GM18508 (cell line): ENCODE data around the gene PATL2.
"Not testable (repeated sequence)": the region's sequence is repeated elsewhere in the genome, so short reads cannot be mapped to it uniquely, and the experiment has no call there.

Experiments used
- ATAC-seq: cut with Tn5 transposase; IDR thresholded peaks from one replicate; pipeline ENCODE4 v1.9.1; 2021; ENCODE audit warnings: moderate number of reproducible peaks; ENCODE audit not compliant: insufficient read depth, unreplicated experiment

PATL2 gene

DNA sequence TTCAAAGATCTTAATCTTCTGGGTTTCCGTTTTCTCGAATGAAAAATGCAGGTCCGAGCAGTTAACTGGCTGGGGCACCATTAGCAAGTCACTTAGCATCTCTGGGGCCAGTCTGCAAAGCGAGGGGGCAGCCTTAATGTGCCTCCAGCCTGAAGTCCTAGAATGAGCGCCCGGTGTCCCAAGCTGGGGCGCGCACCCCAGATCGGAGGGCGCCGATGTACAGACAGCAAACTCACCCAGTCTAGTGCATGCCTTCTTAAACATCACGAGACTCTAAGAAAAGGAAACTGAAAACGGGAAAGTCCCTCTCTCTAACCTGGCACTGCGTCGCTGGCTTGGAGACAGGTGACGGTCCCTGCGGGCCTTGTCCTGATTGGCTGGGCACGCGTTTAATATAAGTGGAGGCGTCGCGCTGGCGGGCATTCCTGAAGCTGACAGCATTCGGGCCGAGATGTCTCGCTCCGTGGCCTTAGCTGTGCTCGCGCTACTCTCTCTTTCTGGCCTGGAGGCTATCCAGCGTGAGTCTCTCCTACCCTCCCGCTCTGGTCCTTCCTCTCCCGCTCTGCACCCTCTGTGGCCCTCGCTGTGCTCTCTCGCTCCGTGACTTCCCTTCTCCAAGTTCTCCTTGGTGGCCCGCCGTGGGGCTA lies at the start of gene PATL2, which contains the start of gene B2M:
PATL2 (minus strand) TSS at position 228 of the 647 bp plus-strand sequence. CDS start 34,833 bp downstream, outside the sequence.
B2M (plus strand) TSS at position 422 of the 647 bp plus-strand sequence; CDS start at position 452, 30 bp downstream.
- ATAC-seq, result peak; percentile 82

DNA sequence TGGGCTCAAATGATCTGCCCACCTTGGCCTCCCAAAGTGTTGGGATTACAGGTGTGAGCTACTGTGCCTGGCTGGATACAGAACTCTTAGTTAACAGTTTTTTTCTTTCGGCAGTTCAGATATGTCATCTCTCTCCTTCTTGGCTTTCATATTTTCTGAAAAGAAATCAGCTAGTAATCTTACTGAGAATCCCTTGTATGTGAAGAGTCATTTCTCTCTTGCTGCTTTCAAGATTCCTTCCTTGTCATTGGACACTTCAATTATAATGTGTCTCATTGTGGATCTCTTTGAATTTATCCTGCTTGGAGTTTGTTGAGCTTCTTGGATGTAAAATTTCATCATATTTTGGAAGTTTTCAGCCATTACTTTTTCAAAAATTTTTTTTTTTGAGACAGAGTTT lies 42.2 kb upstream of the PATL2 start:
- no peak for ATAC-seq

GRCh38 chr15:44743454-44743853 lies 32.3 kb upstream of the PATL2 start:
- ATAC-seq, result not testable (repeated sequence)

DNA sequence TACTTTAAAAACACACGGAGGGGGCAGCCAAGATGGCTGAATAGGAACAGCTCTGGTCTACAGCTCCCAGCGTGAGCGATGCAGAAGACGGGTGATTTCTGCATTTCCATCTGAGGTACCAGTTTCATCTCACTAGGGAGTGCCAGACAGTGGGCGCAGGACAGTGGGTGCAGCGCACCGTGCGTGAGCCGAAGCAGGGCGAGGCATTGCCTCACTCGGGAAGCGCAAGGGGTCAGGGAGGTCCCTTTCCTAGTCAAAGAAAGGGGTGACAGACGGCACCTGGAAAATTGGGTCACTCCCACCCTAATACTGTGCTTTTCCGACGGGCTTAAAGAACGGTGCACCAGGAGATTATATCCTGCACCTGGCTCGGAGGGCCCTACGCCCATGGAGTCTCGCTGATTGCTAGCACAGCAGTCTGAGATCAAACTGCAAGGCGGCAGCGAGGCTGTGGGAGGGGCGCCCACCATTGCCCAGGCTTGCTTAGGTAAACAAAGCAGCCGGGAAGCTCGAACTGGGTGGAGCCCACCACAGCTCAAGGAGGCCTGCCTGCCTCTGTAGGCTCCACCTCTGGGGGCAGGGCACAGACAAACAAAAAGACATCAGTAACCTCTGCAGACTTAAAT lies 28.2 kb upstream of the PATL2 start:
- not testable (repeated sequence) for ATAC-seq

GRCh38 chr15:44738340-44738984 lies 27.3 kb upstream of the PATL2 start:
- ATAC-seq, result no peak

DNA sequence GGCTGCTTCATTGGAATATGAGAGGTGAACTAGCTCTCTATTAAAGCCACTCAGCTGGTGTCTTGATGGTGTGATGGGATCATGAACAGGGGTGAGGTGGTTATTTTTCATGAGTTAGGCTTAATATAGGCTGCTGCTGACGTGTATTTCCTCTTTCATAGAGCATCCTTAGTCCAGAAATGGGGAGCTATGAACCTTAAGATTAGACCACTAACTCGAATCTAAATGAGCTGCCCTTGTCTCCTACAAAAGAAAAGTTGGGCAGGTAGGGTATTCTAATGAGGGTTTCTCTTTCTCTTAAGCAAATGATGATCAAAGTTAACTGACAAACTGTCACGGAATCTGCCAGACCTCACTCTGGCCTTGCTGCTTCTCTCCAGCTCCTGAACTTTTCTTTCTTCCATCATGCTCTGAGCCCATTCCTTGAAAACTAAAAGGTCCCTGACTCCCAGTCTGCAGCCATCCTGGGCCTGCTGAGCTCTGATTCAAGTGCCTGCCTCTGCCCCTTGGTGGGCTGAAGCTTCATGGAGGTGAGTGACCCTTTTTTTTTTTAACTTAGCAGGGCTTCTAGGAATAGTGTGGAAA lies 25.1 kb upstream of the PATL2 start, which contains the start of gene TRIM69:
TRIM69 (plus strand) TSS at position 348 of the 585 bp plus-strand sequence; CDS start at position 525, 177 bp downstream.
- ATAC-seq, result no peak

DNA sequence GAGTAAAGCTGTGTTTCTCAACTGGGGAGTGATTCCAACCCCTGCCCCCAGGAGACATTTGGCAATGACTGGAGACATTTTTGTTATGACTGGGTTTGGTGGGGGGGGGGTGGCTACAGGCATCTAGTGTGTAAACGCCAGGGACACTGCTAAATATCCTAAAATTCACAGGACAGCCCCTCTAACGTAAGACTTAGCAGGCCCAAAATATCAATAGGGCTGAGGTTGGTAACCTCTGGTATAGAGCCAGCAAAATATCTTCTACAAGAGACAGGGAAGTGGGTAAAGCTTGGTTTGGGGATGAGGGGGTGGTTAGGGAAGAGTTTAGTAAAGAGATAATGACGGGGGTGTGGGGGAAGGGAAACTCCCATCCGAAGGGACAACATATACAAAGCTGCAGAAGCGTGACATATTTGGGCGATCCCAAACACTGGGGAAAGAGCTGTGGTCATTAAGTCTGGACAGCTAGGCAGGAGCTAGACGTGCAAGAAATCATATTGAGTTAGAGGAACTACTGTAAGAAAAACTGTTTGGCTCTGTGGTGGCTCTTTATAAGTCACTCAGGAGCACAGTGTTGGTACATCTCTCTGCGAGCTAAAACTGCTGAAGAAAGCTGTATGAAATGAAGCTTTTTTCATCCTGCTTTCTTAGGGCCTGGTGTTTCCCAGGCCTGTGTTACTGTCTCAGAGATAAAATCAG lies 24.5 kb upstream of the PATL2 start:
- no peak for ATAC-seq

DNA sequence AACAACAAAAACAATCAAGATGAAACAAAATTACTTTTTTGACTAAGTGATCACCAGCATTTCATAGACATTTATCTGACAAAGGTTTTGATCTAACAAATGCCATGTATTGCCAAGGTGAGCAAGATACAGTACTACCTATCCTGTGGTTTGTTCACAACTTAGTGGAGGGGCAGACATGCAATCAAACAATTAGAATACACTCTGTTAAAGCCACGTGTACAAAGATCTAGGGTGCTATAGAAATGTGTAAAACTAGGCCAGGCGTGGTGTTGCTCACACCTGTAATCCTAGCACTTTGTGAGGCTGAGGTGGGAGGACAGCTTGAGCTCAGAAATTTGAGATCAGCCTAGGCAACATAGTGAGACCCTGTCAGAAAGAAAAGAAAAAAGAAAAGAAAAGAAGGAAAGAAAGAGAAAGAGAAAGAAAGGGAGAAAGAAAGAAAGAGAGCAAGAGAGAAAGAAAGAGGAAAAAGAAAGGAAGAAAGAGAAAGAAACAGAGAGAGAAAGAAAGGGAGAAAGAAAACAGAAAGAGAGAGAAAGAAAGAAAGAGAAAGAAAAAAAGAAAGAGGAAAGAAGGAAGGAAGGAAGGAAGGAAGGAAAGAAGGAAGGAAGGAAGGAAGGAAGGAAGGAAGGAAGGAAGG lies 23.8 kb upstream of the PATL2 start:
- ATAC-seq, result no peak

DNA sequence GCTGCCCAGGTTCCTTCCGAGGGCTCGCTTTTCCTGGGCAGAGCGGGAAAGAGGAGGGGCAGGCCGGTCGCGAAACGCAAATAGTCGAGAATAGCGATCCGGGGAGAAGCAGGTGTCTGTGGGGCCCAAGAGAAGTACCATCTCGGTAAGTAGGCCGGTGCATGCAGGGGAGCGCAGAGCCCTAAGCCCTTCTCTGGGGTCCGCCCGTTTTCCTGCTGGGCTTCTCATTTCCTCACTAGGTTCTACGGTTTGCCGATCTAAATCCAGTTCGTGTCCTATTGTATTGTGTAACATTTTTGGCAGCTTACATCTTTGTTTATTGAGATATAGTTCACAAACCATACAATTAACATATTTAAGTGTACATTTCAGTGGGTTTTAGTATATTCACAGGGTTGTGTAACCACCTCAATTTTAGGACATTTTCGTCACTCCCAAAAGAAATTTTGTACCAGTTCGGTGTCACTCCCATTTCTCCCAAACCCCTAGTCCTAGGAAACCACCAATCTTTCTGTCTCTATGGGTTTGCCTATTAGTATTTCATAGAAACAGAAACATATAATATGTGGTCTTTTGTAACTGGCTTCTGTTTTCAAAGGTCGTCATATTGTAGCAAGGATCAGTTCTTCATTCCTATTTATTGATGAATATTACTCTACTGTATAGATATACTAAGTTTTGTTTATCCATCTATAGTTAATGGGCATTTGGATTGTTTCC lies 18.4 kb upstream of the PATL2 start:
- ATAC-seq, result no peak

GRCh38 chr15:44728576-44729407 lies 17.7 kb upstream of the PATL2 start:
- ATAC-seq, result peak; percentile 70

- not testable (repeated sequence) for ATAC-seq
Measured at GRCh38 chr15:44728232-44728575, 17.1 kb upstream of the PATL2 start.

GRCh38 chr15:44727485-44728231 lies 16.5 kb upstream of the PATL2 start:
- ATAC-seq, result no peak

GRCh38 chr15:44726568-44727484 lies 15.7 kb upstream of the PATL2 start:
- ATAC-seq, result peak; percentile 28

- ATAC-seq, result no peak
Measured at GRCh38 chr15:44726136-44726535, 15.0 kb upstream of the PATL2 start.

GRCh38 chr15:44722011-44722410 lies 10.9 kb upstream of the PATL2 start:
- ATAC-seq, result no peak

DNA sequence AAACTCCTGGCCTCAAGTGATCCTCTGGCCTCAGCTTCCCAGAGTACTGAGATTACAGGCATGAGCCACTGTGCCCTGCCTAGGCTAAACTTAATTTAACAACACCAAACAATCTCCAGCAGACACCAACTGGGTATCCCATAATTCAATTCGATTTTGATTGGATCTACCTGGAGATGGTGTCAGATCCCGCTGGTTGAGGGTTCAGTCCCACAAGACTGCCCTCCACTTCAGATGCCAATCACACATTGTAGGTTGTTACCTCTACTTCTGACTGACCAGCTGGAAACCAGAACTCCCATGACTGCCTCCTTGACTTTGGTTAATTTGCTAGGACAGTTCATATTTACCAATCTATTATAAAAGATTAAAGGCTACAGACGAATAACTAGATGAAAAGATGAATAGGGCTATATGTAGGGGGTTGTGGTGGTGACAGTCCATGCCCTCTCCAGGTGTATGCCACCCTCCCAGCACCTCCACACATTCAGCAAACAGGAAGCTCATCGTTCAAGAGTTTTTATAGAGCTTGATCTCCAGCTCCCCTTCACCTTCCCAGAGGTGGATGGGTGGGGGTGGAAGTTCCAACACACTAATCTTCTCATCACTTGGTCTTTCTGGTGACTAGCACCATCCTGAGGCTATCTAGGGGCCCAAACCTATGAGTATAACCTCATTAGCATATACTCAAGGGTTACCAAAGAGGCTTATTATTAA lies 9.5 kb upstream of the PATL2 start:
- no peak for ATAC-seq
